T-helper 2 cell treated with Interferon-gamma antibody and Interleukin-4, amounts not matched to agents 5 μg/mL and 100 μg/mL, for 36 hours (primary cell): ENCODE results near the gene ZFR2.

ENCODE experiments used
- DNase-seq: peaks from one replicate; pipeline ENCODE4 v3.0.0; 2021; ENCODE audit warnings: low spot score
- H3K27ac Mint-ChIP-seq: one replicate; pipeline ENCODE4 v1.8.0; 2021; ENCODE audit warnings: mild to moderate bottlenecking, mixed read lengths
- H3K27me3 Mint-ChIP-seq: one replicate; pipeline ENCODE4 v1.8.0; 2021; ENCODE audit warnings: low read depth, mixed read lengths
- H3K36me3 Mint-ChIP-seq: one replicate; pipeline ENCODE4 v1.8.0; 2021; ENCODE audit warnings: low read depth, mixed read lengths
- H3K4me1 Mint-ChIP-seq: one replicate; pipeline ENCODE4 v1.8.0; 2021; ENCODE audit warnings: low read depth, mixed read lengths
- H3K4me3 Mint-ChIP-seq: one replicate; pipeline ENCODE4 v1.8.0; 2022; ENCODE audit warnings: mild to moderate bottlenecking, moderate library complexity, mixed read lengths
- H3K9me3 Mint-ChIP-seq: one replicate; pipeline ENCODE4 v1.8.0; 2021; ENCODE audit warnings: mixed read lengths

The ZFR2 gene

DNA sequence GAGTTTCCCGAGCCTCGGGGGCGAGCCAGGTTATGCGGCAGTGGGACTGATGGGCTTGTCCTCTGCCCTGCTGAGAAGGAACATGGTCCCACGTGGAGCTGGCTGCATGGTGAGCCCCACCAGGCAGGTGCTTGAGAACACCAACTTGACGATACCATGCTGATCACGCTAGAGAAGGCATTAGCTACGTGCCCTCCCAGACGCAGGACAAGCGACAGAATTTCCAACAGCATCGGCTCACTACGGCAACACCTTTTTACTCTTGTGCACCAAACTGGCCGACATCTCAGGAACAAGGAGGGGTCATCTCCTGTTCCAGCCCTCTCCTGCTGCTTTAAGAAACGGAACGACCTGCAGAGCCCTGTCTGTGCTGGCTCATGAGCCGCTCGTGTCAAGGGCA, 8.3 kb downstream of the ZFR2 start:
- Mint-ChIP-seq H3K4me3 (no peak overlapping the region), H3K27me3 (no peaks in the 10 kb centered on the region), H3K27ac (no peak overlapping the region), H3K4me1 (no peaks in the 10 kb centered on the region), H3K36me3 (no peaks in the 10 kb centered on the region), H3K9me3 (no peaks in the 10 kb centered on the region)
- DNase-seq = no peak

DNA sequence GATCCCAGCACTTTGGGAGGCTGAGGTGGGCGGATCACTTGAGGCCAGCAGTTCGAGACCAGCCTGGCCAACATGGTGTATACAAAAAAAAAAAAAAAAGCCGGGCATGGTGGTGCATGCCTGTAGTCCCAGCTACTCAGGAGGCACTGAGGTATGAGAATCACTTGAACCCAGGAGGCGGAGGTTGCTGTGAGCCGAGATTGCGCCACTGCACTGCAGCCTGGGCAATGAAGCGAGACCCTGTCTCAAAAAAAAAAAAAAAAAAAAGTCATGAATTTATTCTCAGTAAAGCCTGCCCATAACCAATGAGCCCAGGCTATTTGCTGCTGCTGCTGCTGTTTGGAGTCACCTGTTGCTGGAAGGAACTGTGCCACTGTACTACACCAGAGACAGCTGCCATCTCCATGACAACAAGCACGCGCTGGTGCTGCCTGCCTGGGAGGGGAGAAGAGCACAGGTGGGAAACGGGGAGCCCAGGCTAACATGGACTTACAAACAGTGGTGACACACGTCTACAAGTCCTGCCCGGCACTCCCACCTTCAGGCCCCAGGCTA, 11.3 kb downstream of the ZFR2 start:
- Mint-ChIP-seq H3K4me1 (no peaks in the 10 kb centered on the region), H3K9me3 (no peaks in the 10 kb centered on the region), H3K27ac (no peak overlapping the region), H3K27me3 (no peaks in the 10 kb centered on the region), H3K4me3 (no peak overlapping the region), H3K36me3 (no peaks in the 10 kb centered on the region)
- DNase-seq = no peak

DNA sequence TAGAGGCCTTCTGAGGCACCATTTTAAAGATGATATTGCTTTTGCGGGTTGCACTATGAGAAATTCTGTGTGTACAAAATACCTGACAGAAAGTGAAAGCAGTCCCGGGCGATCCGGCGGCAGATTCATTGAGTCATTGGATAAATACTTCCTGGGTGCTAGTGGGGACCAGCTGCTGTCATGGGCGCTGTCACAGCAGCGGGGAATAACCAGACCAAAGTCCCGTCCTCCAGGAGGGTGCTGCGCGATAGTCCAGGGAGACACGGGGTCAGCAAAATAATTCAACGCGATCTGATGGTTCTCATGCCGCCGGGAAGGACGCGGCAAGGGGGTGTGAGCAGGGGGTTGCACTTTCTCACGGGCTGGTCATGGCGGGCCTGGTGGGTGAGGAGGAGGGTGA, 13.5 kb downstream of the ZFR2 start:
- H3K4me1 Mint-ChIP-seq = no peaks in the 10 kb centered on the region
- H3K4me3 Mint-ChIP-seq = no peak overlapping the region
- peaks cover 15% of the 10 kb centered on the region for H3K9me3 Mint-ChIP-seq
- no peaks in the 10 kb centered on the region for H3K27me3 Mint-ChIP-seq
- H3K27ac Mint-ChIP-seq = no peak overlapping the region
- DNase-seq = no peak
- H3K36me3 Mint-ChIP-seq = peaks cover 3% of the 10 kb centered on the region

DNA sequence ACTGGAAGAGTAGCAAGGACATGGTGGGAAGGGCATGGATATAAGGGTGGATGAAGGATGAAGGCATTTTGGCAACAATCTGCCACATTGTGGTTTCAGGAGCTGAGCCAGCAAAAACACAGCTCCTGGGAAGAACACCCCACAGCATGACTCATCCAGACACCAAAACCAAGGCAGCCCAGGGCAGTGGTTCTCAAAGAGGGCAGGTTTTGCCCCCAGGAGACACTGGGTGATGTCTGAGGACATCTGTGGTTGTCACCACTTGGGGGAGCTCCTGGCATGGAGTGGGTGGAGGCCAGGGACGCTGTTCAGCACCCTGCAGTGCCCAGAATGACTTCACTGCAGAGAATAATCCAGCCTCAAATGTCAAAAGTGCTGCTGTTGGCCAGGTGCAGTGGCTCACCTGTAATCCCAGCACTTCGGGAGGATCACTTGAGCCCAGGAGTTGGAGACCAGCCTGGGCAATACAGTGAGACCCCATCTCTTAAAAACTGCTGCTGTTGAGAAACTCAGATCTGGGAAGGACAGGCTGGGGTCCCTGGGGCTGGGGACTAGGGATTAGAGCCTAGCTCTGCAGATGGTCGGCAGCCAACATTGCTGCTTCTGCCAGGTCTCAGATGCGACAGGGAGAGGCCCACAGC, 16.1 kb downstream of the ZFR2 start:
- Mint-ChIP-seq H3K36me3 (peaks cover 3% of the 10 kb centered on the region), H3K4me1 (no peaks in the 10 kb centered on the region), H3K27me3 (no peaks in the 10 kb centered on the region), H3K9me3 (peaks cover 15% of the 10 kb centered on the region), H3K27ac (no peak overlapping the region), H3K4me3 (no peak overlapping the region)
- no peak for DNase-seq

DNA sequence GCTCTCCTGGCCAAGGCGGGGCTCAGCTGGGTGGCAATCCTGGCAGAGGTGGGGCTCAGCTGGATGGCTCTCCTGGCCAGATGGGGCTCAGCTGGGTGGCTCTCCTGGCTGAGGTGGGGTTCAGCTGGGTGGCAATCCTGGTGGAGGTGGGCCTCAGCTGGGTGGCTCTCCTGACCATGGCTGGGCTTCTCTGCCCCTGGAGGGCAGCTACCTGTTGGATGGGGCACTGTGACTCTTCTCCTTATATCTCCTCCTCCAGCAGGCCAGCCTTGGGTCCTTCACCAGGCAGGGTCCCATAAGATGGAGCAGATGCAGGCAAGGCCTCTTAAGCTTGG, 16.7 kb downstream of the ZFR2 start:
- DNase-seq = no peak
- Mint-ChIP-seq H3K9me3 (peaks cover 15% of the 10 kb centered on the region), H3K36me3 (peaks cover 3% of the 10 kb centered on the region), H3K4me3 (no peak overlapping the region), H3K27ac (no peak overlapping the region), H3K27me3 (no peaks in the 10 kb centered on the region), H3K4me1 (no peaks in the 10 kb centered on the region)

DNA sequence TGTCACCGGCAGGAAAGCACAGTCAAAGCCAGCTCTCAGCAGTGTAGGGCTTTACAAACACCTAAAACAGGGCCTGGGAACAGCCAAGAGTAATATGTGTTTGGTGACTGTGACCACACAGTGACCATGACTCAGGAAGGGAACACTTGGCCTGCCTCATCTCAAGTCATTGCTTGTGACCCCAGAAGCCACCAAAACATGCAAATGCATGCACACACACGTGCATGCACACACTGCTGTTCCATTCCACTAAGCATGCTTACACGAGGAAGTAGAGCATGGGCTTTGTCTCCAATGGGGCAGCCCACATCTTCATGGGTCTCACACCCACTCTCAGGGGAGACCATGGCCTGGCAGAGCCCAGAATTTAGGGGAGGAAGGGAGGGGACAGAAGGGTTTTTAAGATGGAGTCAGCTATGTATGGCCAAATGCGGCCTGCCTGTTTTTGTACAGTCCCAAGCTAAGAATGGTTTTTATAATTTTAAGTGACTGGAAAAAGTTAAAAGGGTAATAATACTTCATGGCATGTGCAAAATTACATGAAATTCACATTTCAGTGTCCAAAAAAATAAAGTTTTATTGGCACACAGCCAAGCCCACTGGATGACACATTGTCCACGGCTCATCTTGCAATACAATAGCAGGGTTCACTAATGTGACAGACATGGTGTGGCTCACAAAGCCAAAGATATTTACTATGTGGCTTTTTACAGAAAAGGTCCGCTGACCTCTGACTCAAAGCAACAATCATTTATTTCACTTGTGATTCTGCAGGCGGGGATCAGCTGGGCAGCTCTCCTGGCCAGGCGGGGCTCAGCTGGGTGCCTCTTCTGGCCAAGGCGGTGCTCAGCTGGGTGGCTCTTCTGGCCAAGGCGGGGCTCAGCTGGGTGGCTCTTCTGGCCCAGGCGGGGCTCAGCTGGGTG, 17.3 kb downstream of the ZFR2 start:
- H3K4me3 Mint-ChIP-seq = no peak overlapping the region
- H3K36me3 Mint-ChIP-seq = peaks cover 3% of the 10 kb centered on the region
- H3K9me3 Mint-ChIP-seq = peaks cover 18% of the 10 kb centered on the region
- no peaks in the 10 kb centered on the region for H3K4me1 Mint-ChIP-seq
- DNase-seq = no peak
- H3K27me3 Mint-ChIP-seq = no peaks in the 10 kb centered on the region
- H3K27ac Mint-ChIP-seq = no peak overlapping the region

DNA sequence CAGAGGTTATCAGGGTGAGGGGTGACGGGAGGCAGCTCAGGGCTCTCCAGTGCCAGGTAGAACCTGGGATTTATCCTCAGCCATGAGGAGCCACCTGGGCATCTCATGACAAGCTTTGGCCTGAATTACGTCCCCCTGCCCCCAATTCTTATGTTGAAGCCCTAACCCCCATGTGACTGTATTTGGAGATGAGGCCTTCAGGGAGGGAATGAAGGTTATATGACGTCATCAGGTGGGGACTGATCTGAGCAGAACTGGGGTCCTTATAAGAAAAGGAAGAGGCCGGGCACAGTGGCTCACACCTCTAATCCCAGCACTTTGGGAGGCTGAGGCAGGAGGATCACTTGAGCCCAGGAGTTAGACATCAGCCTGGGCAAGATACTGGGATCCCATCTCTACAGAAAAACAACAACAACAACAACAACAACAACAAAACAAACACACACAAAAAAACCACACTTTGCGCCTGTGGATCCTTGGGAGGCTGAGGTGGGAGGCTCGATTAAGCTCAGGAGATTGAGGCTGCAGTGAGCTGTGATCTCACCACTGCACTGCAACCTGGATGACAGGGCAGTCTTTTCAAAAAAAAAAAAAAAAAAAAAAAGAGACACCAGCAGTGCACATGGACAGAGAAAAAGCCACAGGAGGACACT, 18.4 kb downstream of the ZFR2 start:
- Mint-ChIP-seq H3K27ac (no peak overlapping the region), H3K27me3 (no peaks in the 10 kb centered on the region), H3K4me1 (no peaks in the 10 kb centered on the region), H3K36me3 (peaks cover 3% of the 10 kb centered on the region), H3K9me3 (peaks cover 18% of the 10 kb centered on the region), H3K4me3 (no peak overlapping the region)
- DNase-seq = no peak

DNA sequence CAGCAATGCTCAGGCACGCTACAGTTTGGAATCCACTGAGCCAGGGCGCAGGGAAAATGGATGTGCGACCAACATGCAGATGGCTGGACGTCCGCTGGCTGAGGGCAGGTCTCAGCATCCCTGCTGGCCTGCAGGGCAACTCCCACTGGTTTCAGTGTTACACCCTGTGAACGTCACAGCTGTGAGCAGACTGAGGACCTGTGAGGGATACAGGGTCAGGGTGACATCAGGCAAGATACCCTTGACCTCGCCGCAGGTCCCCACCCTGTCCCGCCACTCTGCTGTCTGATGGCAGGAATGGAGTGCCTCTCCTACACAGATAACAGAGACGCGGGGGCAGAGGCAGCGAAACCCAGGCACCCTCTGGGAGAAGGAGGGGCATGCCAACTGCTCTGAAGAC, 19.1 kb downstream of the ZFR2 start:
- no peaks in the 10 kb centered on the region for H3K4me1 Mint-ChIP-seq
- DNase-seq = no peak
- no peak overlapping the region for H3K27ac Mint-ChIP-seq
- H3K36me3 Mint-ChIP-seq = peaks cover 3% of the 10 kb centered on the region
- no peaks in the 10 kb centered on the region for H3K27me3 Mint-ChIP-seq
- H3K9me3 Mint-ChIP-seq = peaks cover 18% of the 10 kb centered on the region
- no peak overlapping the region for H3K4me3 Mint-ChIP-seq

DNA sequence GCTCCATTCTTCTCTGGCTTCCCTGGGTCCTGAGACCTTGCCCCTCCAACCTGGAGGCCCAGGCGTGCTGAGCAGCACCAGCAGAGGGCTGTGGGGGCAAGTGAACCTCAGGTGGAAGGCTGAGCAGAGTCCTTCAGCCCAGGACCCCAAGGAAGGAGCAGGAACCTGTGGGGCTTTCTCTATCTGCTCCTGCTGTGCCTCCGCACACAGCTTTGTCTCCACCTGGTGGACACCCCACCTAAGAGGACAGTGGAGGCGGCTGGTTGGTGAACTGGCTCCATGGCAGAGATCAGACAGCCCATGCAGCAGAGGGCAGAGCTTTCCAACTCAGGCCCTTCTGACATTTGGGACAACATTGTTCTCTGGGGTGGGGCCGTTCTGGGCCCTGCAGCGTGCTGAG, 19.7 kb downstream of the ZFR2 start:
- Mint-ChIP-seq H3K4me3 (no peak overlapping the region), H3K9me3 (peaks cover 18% of the 10 kb centered on the region), H3K27ac (no peak overlapping the region), H3K4me1 (no peaks in the 10 kb centered on the region), H3K36me3 (peaks cover 3% of the 10 kb centered on the region), H3K27me3 (no peaks in the 10 kb centered on the region)
- DNase-seq = no peak

DNA sequence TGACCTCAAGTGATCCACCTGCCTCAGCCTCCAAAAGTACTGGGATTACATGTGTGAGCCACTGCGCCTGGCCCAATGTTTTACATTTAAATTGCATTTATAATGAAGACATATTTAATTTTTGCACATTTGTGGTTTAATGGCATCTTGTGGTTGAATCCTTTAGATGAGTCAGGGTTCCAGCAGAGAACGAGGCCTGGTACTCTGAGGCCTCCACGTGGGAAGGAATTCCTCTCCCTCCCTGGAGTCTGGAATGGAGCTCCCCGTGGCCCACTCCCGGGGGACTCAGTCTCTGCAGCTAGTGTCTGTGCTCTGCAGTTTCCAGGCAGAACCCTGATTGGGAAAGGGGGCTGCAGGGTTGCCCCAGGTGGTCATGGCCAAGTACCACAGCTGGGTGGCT, 24.2 kb downstream of the ZFR2 start:
- Mint-ChIP-seq H3K27me3 (no peaks in the 10 kb centered on the region), H3K27ac (no peak overlapping the region), H3K9me3 (peaks cover 3% of the 10 kb centered on the region), H3K4me1 (no peaks in the 10 kb centered on the region), H3K36me3 (no peaks in the 10 kb centered on the region), H3K4me3 (no peak overlapping the region)
- DNase-seq = no peak

DNA sequence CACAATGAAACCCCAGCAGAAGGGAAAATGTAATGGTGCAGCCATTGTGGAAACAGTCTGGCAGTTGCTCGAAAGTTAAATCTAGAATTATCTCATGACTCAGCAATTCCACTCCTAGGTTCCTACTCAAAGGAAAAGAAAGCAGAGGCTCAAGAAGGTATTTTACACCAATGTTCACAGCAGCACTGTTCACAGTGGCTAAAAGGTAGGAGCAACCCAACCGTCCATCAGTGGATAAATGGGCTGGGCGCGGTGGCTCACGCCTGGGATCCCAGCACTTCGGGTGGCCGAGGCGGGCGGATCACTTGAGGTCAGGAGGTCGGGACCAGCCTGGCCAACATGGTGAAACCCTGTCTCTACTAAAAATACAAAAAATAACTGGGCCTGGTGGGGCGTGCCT, 25.9 kb downstream of the ZFR2 start:
- Mint-ChIP-seq H3K27ac (no peak overlapping the region), H3K27me3 (no peaks in the 10 kb centered on the region), H3K36me3 (no peaks in the 10 kb centered on the region), H3K4me1 (no peaks in the 10 kb centered on the region), H3K4me3 (no peak overlapping the region), H3K9me3 (peaks cover 4% of the 10 kb centered on the region)
- no peak for DNase-seq

DNA sequence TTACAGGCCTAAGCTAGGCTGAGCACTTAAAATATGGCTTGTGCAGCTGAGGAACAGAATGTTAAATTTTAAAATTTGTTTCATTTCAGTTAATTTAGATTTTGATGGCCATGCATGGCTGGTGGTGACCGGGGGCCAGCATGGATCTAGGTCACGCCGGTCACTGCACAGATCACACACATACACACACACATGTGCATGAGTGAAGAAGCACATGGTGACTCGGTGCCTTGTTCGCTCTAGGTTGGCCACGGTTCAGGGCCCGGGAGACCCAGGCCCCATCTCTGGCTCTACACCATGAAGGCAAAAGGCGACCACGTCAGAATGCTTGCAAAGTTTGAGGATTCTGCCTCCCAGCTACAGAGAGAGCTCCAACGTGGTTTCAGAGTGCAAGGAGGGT, 28.0 kb downstream of the ZFR2 start:
- DNase-seq = no peak
- Mint-ChIP-seq H3K27ac (no peak overlapping the region), H3K4me1 (no peaks in the 10 kb centered on the region), H3K4me3 (no peak overlapping the region), H3K36me3 (no peaks in the 10 kb centered on the region), H3K9me3 (peaks cover 5% of the 10 kb centered on the region), H3K27me3 (no peaks in the 10 kb centered on the region)

DNA sequence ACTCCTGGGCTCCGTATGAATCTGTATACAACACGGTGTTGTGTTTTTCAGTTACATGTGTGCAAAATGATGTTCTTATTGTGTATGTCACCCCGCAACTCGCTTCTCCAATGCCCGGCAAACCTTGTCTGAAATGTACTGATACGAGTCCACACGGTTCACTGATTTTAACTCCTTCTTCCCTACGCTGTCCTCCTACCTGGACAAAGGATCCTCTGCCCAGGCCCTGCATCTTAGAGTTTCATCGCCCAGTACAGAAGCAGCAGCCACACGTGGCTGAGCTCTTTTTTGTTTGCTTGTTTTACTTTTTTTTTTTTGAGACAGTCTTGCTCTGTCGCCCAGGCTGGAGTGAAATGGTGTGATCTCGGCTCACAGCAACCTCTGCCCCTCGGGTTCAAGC, 28.9 kb downstream of the ZFR2 start:
- H3K27ac Mint-ChIP-seq = no peak overlapping the region
- H3K4me1 Mint-ChIP-seq = no peaks in the 10 kb centered on the region
- no peak overlapping the region for H3K4me3 Mint-ChIP-seq

DNA sequence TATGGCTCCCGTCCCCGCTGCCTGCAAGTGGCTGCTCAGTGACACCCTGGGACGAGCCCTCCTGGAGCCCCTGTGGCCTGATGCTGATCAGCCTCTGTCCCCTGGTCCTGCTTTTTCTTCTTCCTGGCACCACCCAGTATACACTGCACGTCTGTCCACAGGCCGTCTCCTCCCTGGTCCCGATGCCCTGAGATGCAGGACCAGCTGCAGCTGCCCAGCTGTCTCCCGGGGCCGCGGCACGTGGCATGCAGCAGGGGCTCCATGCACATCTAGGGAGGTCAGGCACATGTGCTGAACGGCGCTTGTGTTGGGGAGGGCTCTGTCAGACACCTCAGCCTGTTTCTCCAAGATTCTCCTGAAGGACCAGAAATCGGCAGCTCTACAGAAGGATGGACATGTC, 30.2 kb downstream of the ZFR2 start:
- peaks cover 5% of the 10 kb centered on the region for H3K9me3 Mint-ChIP-seq
- no peaks in the 10 kb centered on the region for H3K4me1 Mint-ChIP-seq
- H3K36me3 Mint-ChIP-seq = no peaks in the 10 kb centered on the region
- H3K27me3 Mint-ChIP-seq = no peaks in the 10 kb centered on the region
- H3K4me3 Mint-ChIP-seq = no peak overlapping the region
- DNase-seq = no peak
- no peak overlapping the region for H3K27ac Mint-ChIP-seq

More for the DNA sequence above, 28.9 kb downstream of the ZFR2 start:
- Mint-ChIP-seq H3K27me3 (no peaks in the 10 kb centered on the region), H3K9me3 (peaks cover 5% of the 10 kb centered on the region), H3K36me3 (no peaks in the 10 kb centered on the region)
- DNase-seq = no peak
